Activated CD4-positive, alpha-beta memory T cell treated with anti-CD3 and anti-CD28 coated beads, Interleukin-2, amount 10 ng/mL, durations not matched to agents 7 days and 5 days (primary cell): ENCODE data around the gene ASXL3. TPM values are rescaled to one million over a fixed set of nuclear protein-coding genes. Genes with fewer than 3 reads are reported as not detected.

Experiments used
- CTCF ChIA-PET: fragments of 350-600 bp; sonication (Branson Sonifier 250); formaldehyde crosslinking; loops from one replicate; lab custom pipeline; 2021; ENCODE audit warnings: antibody characterized with exemption, inconsistent platforms; lab: Charles Lee
- POLR2A ChIA-PET: fragments of 350-600 bp; sonication (Branson Sonifier 250); formaldehyde crosslinking; loops from one replicate; lab custom pipeline; 2021; ENCODE audit warnings: antibody characterized with exemption; lab: Charles Lee
- DNase-seq: peaks from one replicate; pipeline ENCODE4 v3.0.0-alpha.2; 2020
- H3K27ac Mint-ChIP-seq: one replicate; pipeline ENCODE4 v1.8.0; 2021; ENCODE audit warnings: mild to moderate bottlenecking, mixed read lengths
- H3K27me3 Mint-ChIP-seq: one replicate; pipeline ENCODE4 v1.8.0; 2021; ENCODE audit warnings: mixed read lengths
- H3K36me3 Mint-ChIP-seq: one replicate; pipeline ENCODE4 v1.8.0; 2021; ENCODE audit warnings: low read depth, mixed read lengths
- H3K4me1 Mint-ChIP-seq: one replicate; pipeline ENCODE4 v1.8.0; 2021; ENCODE audit warnings: mixed read lengths
- H3K4me3 Mint-ChIP-seq: one replicate; pipeline ENCODE4 v1.8.0; 2021; ENCODE audit warnings: mild to moderate bottlenecking, mixed read lengths
- H3K9me3 Mint-ChIP-seq: one replicate; pipeline ENCODE4 v1.8.0; 2021; ENCODE audit warnings: mixed read lengths
- total RNA-seq, 2 experiments: library from RNA; stranded (reverse); gene quantifications; one replicate each; pipeline ENCODE4 v1.2.3, GENCODE V29; 2021

ASXL3 gene
- total RNA-seq, 2 experiments from 2014 or later = not detected

DNA sequence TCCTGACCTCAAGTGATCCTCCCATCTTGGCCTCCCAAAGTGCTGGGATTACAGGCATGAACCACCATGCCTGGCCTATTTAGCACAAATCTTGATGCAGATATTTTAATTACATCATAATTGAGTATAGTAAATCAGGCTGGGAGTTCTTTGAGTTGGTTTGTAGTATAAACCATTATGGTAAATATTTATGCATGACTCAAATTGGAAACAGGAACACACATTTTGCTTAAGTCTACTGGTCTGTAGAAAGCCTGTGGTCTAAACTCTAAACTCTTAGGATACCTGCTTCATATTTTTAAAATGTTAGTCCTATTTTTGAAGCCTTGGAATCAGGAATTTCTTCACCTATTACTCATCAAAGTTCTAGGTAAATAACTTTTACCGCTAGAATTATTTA lies 16.8 kb downstream of the ASXL3 start:
- H3K27me3 Mint-ChIP-seq = no peaks in the 10 kb centered on the region

GRCh38 chr18:33596178-33596854 lies 18.3 kb downstream of the ASXL3 start:
- Mint-ChIP-seq H3K9me3 (no peaks in the 10 kb centered on the region), H3K4me1 (no peaks in the 10 kb centered on the region), H3K36me3 (no peaks in the 10 kb centered on the region), H3K27ac (no peak overlapping the region), H3K4me3 (no peak overlapping the region), H3K27me3 (no peaks in the 10 kb centered on the region)
- POLR2A ChIA-PET = no interaction called here
- DNase-seq = no peak
- CTCF ChIA-PET = no interaction called here

More for the DNA sequence above, 16.8 kb downstream of the ASXL3 start:
- no peak for DNase-seq
- Mint-ChIP-seq H3K36me3 (no peaks in the 10 kb centered on the region), H3K4me1 (no peaks in the 10 kb centered on the region), H3K27ac (no peak overlapping the region), H3K9me3 (peaks cover 4% of the 10 kb centered on the region), H3K4me3 (no peak overlapping the region)
- ChIA-PET CTCF (no interaction called here), POLR2A (no interaction called here)

DNA sequence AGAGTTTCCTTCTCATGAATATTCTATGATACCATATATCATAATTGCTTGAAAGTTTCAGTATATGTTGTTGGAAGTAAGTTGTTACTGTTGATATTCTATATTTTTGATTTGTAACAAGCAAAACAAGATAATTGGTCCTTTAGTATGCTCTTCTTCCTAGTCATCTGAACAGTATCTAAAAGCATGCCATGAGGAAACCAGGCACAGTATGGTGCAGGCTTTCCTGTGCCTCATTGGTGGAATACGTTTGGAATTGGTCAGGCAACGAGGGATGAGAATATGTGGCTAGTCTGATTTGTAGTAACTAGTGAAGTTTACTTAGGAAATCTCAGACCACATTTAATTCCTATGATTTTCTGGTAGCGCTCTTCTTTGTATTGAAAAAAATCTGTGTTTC lies 22.8 kb downstream of the ASXL3 start:
- no peaks in the 10 kb centered on the region for H3K36me3 Mint-ChIP-seq
- no peak for DNase-seq

DNA sequence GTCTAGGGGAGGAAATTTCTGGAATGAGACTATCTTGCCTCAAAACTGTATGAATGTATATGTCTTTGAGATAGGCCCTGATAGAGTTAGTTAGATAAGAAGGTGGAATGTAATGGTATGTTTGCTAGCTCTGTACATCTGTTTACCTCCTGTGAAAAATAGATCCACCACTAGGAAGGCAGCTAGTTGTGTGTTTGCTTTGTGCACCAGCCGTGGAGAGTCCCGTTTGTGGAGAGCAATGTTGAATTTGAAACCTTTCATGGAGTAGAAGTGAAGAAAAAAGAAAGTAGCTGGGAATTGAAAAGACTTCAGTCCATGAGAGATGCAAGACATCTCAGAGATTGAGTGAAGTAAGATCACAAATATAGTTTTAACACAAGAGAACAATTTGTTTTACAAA lies 25.4 kb downstream of the ASXL3 start:
- H3K27me3 Mint-ChIP-seq = no peaks in the 10 kb centered on the region
- H3K36me3 Mint-ChIP-seq = no peaks in the 10 kb centered on the region
- ChIA-PET CTCF (no interaction called here), POLR2A (no interaction called here)
- no peak overlapping the region for H3K4me3 Mint-ChIP-seq
- no peak for DNase-seq
- peaks cover 6% of the 10 kb centered on the region for H3K9me3 Mint-ChIP-seq
- no peak overlapping the region for H3K27ac Mint-ChIP-seq
- H3K4me1 Mint-ChIP-seq = no peaks in the 10 kb centered on the region

More for the DNA sequence above, 22.8 kb downstream of the ASXL3 start:
- no peak overlapping the region for H3K27ac Mint-ChIP-seq
- H3K9me3 Mint-ChIP-seq = peaks cover 2% of the 10 kb centered on the region
- H3K4me1 Mint-ChIP-seq = no peaks in the 10 kb centered on the region
- POLR2A ChIA-PET = no interaction called here
- CTCF ChIA-PET = no interaction called here
- H3K4me3 Mint-ChIP-seq = no peak overlapping the region
- H3K27me3 Mint-ChIP-seq = no peaks in the 10 kb centered on the region

GRCh38 chr18:33605250-33605649 lies 27.2 kb downstream of the ASXL3 start:
- no peak for DNase-seq
- ChIA-PET CTCF (no interaction called here), POLR2A (no interaction called here)
- peaks cover 7% of the 10 kb centered on the region for H3K9me3 Mint-ChIP-seq
- H3K36me3 Mint-ChIP-seq = no peaks in the 10 kb centered on the region
- no peak overlapping the region for H3K27ac Mint-ChIP-seq
- no peaks in the 10 kb centered on the region for H3K27me3 Mint-ChIP-seq
- H3K4me3 Mint-ChIP-seq = no peak overlapping the region
- no peaks in the 10 kb centered on the region for H3K4me1 Mint-ChIP-seq

DNA sequence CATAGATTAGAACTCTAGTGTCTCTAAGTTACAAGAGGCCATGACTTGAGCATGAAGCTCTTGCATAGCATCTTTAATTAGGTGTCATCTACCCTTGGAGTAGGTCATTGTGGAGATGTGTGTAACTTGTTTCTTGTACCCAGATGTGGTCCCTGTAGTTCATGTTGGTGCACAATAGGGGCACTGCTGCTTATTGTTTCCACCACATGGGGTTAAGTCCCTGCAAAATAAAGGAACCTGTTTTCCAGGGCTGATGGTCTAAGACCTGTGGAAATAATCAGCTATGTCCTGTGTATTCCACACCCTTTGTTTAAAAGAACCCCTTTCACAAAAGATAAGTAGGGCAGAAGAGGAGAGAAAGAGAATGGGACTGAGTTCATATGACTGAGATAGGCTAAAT lies 28.6 kb downstream of the ASXL3 start:
- H3K36me3 Mint-ChIP-seq = no peaks in the 10 kb centered on the region
- H3K27me3 Mint-ChIP-seq = no peaks in the 10 kb centered on the region
- no peaks in the 10 kb centered on the region for H3K4me1 Mint-ChIP-seq
- peaks cover 9% of the 10 kb centered on the region for H3K9me3 Mint-ChIP-seq
- no peak for DNase-seq
- ChIA-PET POLR2A (no interaction called here), CTCF (no interaction called here)
- no peak overlapping the region for H3K4me3 Mint-ChIP-seq
- no peak overlapping the region for H3K27ac Mint-ChIP-seq

DNA sequence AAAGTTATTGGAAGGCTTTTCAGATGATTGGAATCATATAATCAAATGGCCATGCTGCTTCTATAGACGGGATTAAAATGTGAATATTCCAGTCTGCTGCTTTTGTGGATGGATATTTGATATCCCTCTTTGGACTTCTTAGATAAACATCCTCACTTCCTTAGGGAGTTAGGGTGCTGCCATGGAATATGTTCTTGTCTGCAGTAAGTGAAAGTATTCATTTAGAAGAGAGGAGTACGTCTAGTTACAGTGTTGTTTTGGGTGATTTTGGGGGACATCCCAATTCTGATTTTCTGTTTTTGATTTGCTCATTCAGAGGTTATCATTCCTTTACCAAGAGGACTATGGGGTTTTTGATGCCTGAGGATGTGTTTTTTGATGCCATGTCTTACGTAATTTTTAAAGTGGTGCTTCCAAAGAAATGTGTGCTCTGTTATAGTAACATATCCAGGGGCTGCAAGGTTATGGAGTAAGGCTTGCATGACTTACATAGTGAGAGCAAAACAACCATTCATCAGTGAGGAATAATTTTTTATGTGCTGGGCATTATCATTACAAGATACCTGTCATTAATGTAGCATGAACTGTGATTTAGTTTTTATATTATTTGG lies 33.6 kb downstream of the ASXL3 start:
- H3K27me3 Mint-ChIP-seq = no peaks in the 10 kb centered on the region

GRCh38 chr18:33612632-33613031 lies 34.6 kb downstream of the ASXL3 start:
- H3K36me3 Mint-ChIP-seq = no peaks in the 10 kb centered on the region
- POLR2A ChIA-PET = no interaction called here
- CTCF ChIA-PET = no interaction called here
- H3K27me3 Mint-ChIP-seq = no peaks in the 10 kb centered on the region
- no peak overlapping the region for H3K27ac Mint-ChIP-seq
- DNase-seq = no peak
- no peaks in the 10 kb centered on the region for H3K4me1 Mint-ChIP-seq
- peaks cover 6% of the 10 kb centered on the region for H3K9me3 Mint-ChIP-seq
- H3K4me3 Mint-ChIP-seq = no peak overlapping the region

More for the DNA sequence above, 33.6 kb downstream of the ASXL3 start:
- H3K36me3 Mint-ChIP-seq = no peaks in the 10 kb centered on the region
- H3K4me3 Mint-ChIP-seq = no peak overlapping the region
- DNase-seq = no peak
- ChIA-PET POLR2A (no interaction called here), CTCF (no interaction called here)
- H3K27ac Mint-ChIP-seq = no peak overlapping the region
- H3K4me1 Mint-ChIP-seq = no peaks in the 10 kb centered on the region
- H3K9me3 Mint-ChIP-seq = peaks cover 6% of the 10 kb centered on the region

- no peak for DNase-seq
- Mint-ChIP-seq H3K9me3 (peaks cover 7% of the 10 kb centered on the region), H3K4me1 (no peaks in the 10 kb centered on the region), H3K27me3 (no peaks in the 10 kb centered on the region), H3K36me3 (no peaks in the 10 kb centered on the region), H3K27ac (no peak overlapping the region), H3K4me3 (no peak overlapping the region)
- ChIA-PET POLR2A (no interaction called here), CTCF (no interaction called here)
Measured at GRCh38 chr18:33616556-33616955, 38.5 kb downstream of the ASXL3 start.

DNA sequence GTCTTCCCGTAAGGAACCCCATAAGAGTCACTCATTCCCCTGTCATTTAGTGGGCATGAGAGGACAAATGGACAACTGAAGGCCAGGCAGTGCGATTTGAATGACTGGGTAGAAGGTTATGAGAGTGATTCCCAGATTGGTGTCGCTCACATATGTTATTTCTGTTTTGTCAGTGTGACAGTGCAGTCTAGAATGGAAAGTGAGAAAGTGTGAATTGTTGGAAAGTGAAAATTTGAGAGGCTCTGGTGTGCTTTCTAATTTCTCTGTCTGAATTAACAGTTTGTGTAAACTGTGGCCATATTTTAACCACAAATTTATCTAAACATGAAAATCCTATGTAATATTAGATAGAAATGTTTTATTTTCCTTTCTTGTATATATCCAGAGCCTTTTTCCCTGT lies 49.1 kb downstream of the ASXL3 start:
- H3K9me3 Mint-ChIP-seq = peaks cover 4% of the 10 kb centered on the region
- DNase-seq = no peak
- ChIA-PET CTCF (no interaction called here), POLR2A (no interaction called here)
- H3K27ac Mint-ChIP-seq = no peak overlapping the region
- H3K36me3 Mint-ChIP-seq = no peaks in the 10 kb centered on the region
- H3K4me3 Mint-ChIP-seq = no peak overlapping the region
- no peaks in the 10 kb centered on the region for H3K27me3 Mint-ChIP-seq
- H3K4me1 Mint-ChIP-seq = no peaks in the 10 kb centered on the region

DNA sequence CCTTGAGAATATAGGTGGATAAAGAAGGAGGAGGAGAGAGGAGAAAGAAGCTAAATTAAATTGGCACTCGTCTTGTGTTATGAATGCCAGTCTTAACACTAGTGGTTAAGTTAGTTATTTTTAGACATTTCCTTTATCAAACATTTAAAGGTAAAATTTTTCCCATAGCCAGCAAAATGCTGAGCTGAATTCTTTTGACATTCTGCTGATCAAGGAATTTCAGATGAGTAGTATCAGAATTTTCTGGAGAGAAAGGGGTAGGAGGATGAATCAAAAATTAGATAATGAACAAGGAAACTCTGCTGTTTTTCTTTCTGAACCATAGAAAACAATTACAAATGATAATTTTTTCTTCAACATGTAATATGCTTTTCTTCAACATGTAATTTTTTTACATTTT lies 52.5 kb downstream of the ASXL3 start:
- H3K4me3 Mint-ChIP-seq = no peak overlapping the region
- H3K27me3 Mint-ChIP-seq = no peaks in the 10 kb centered on the region
- H3K9me3 Mint-ChIP-seq = peaks cover 5% of the 10 kb centered on the region
- no peaks in the 10 kb centered on the region for H3K4me1 Mint-ChIP-seq
- DNase-seq = no peak
- no peak overlapping the region for H3K27ac Mint-ChIP-seq
- ChIA-PET POLR2A (no interaction called here), CTCF (no interaction called here)
- H3K36me3 Mint-ChIP-seq = no peaks in the 10 kb centered on the region

GRCh38 chr18:33641141-33641540 lies 63.1 kb downstream of the ASXL3 start:
- no peaks in the 10 kb centered on the region for H3K4me1 Mint-ChIP-seq

GRCh38 chr18:33644494-33644893 lies 66.5 kb downstream of the ASXL3 start:
- no peak for DNase-seq
- no peak overlapping the region for H3K4me3 Mint-ChIP-seq
- no peaks in the 10 kb centered on the region for H3K9me3 Mint-ChIP-seq
- no peaks in the 10 kb centered on the region for H3K27me3 Mint-ChIP-seq
- H3K36me3 Mint-ChIP-seq = no peaks in the 10 kb centered on the region
- no peak overlapping the region for H3K27ac Mint-ChIP-seq
- ChIA-PET CTCF (no interaction called here), POLR2A (no interaction called here)
- H3K4me1 Mint-ChIP-seq = no peaks in the 10 kb centered on the region

More at GRCh38 chr18:33641141-33641540, 63.1 kb downstream of the ASXL3 start:
- no peak for DNase-seq
- Mint-ChIP-seq H3K36me3 (no peaks in the 10 kb centered on the region), H3K27ac (no peak overlapping the region), H3K4me3 (no peak overlapping the region), H3K9me3 (peaks cover 3% of the 10 kb centered on the region), H3K27me3 (no peaks in the 10 kb centered on the region)
- POLR2A ChIA-PET = no interaction called here
- CTCF ChIA-PET = no interaction called here

- DNase-seq = no peak
- no peak overlapping the region for H3K4me3 Mint-ChIP-seq
- no peak overlapping the region for H3K27ac Mint-ChIP-seq
- H3K9me3 Mint-ChIP-seq = no peaks in the 10 kb centered on the region
- POLR2A ChIA-PET = no interaction called here
- no peaks in the 10 kb centered on the region for H3K27me3 Mint-ChIP-seq
- CTCF ChIA-PET = no interaction called here
- H3K36me3 Mint-ChIP-seq = no peaks in the 10 kb centered on the region
- H3K4me1 Mint-ChIP-seq = no peaks in the 10 kb centered on the region
Measured at GRCh38 chr18:33647365-33647764, 69.3 kb downstream of the ASXL3 start.
